MCF 10A (cell line): ENCODE measurements around the gene CPED1. TPM values are rescaled to one million over a fixed set of nuclear protein-coding genes. Genes with fewer than 3 reads are reported as not detected.

ENCODE experiments used
- BruUV-seq: library from RNA; stranded (reverse); fragments of 400-500 nt; replicated peaks from 2 replicates; lab custom pipeline; 2021; lab: Mats Ljungman, UMichigan
- CTCF ChIA-PET: fragments of 300-600 bp; sonication (Branson Sonifier 250); formaldehyde crosslinking; extraction: SDS; loops from one replicate; lab custom pipeline; 2021; ENCODE audit warnings: antibody characterized with exemption, inconsistent platforms; lab: Yijun Ruan, JAX
- POLR2A ChIA-PET: fragments of 300-600, 350-650 bp; sonication (Branson Sonifier 250); formaldehyde crosslinking; extraction: SDS; loops from one replicate; lab custom pipeline; 2020; ENCODE audit warnings: antibody characterized with exemption, inconsistent platforms; lab: Yijun Ruan, JAX
- DNase-seq: peaks from one replicate; pipeline ENCODE4 v3.0.0-alpha.2; 2018; ENCODE audit not compliant: unreplicated experiment
- H3K27ac Mint-ChIP-seq: one replicate; pipeline ENCODE4 v1.8.0; 2022; ENCODE audit warnings: mild to moderate bottlenecking, low read depth, mixed read lengths; ENCODE audit not compliant: unreplicated experiment
- H3K27me3 Mint-ChIP-seq: one replicate; pipeline ENCODE4 v1.8.0; 2022; ENCODE audit warnings: mixed read lengths; ENCODE audit not compliant: insufficient read depth, unreplicated experiment
- H3K36me3 Mint-ChIP-seq: one replicate; pipeline ENCODE4 v1.8.0; 2022; ENCODE audit warnings: mild to moderate bottlenecking, moderate library complexity, mixed read lengths; ENCODE audit not compliant: insufficient read depth, unreplicated experiment
- H3K4me1 Mint-ChIP-seq: one replicate; pipeline ENCODE4 v1.8.0; 2022; ENCODE audit warnings: mixed read lengths; ENCODE audit not compliant: insufficient read depth, unreplicated experiment
- H3K4me3 Mint-ChIP-seq: one replicate; pipeline ENCODE4 v1.8.0; 2022; ENCODE audit warnings: mild to moderate bottlenecking, moderate library complexity, mixed read lengths; ENCODE audit not compliant: unreplicated experiment
- H3K9me3 Mint-ChIP-seq: one replicate; pipeline ENCODE4 v1.8.0; 2022; ENCODE audit warnings: mixed read lengths; ENCODE audit not compliant: unreplicated experiment
- CTCF ChIP-seq: fragments of 200-600 bp; IDR thresholded peaks from one replicate; pipeline ENCODE4 v1.8.0; 2022; ENCODE audit warnings: antibody characterized with exemption, mild to moderate bottlenecking; ENCODE audit not compliant: unreplicated experiment
- intact Hi-C: fragments of 100-400 bp; cut with micrococcal nuclease; formaldehyde crosslinking; loops from 2 replicates; pipeline ENCODE4 v1.14.1; 2022
- total RNA-seq: library from RNA; stranded (reverse); gene quantifications from 2 replicates; pipeline ENCODE4 v1.2.3, GENCODE V29; 2022

Gene CPED1
- total RNA-seq, 1 experiment from 2014 or later: not detected

- no peak for DNase-seq
- Mint-ChIP-seq H3K9me3 (no peaks in the 10 kb centered on the region), H3K27ac (no peak overlapping the region), H3K4me1 (peaks cover 7% of the 10 kb centered on the region), H3K27me3 (peaks cover 42% of the 10 kb centered on the region), H3K4me3 (no peak overlapping the region), H3K36me3 (no peaks in the 10 kb centered on the region)
- BruUV-seq: no TSS peak
- no peak for TF ChIP-seq CTCF
- intact Hi-C loops: loop anchor here (1.0 to 10.0 kb wide), 3 partner anchors 94 to 558 kb away; no protein-coding TSS in a partner anchor
- POLR2A ChIA-PET: interaction anchor here (0.7 kb wide), 1 partner anchor 41 kb away, joined by 3 read pairs; no protein-coding TSS in a partner anchor
- CTCF ChIA-PET: interaction anchor here (0.5 to 5.8 kb wide), 23 partner anchors 9 to 385 kb away, joined by 3 to 69 read pairs (median 5); partner anchors contain the start of gene ING3
Observed at GRCh38 chr7:120987280-120987679, 1.2 kb upstream of the CPED1 start.

DNA sequence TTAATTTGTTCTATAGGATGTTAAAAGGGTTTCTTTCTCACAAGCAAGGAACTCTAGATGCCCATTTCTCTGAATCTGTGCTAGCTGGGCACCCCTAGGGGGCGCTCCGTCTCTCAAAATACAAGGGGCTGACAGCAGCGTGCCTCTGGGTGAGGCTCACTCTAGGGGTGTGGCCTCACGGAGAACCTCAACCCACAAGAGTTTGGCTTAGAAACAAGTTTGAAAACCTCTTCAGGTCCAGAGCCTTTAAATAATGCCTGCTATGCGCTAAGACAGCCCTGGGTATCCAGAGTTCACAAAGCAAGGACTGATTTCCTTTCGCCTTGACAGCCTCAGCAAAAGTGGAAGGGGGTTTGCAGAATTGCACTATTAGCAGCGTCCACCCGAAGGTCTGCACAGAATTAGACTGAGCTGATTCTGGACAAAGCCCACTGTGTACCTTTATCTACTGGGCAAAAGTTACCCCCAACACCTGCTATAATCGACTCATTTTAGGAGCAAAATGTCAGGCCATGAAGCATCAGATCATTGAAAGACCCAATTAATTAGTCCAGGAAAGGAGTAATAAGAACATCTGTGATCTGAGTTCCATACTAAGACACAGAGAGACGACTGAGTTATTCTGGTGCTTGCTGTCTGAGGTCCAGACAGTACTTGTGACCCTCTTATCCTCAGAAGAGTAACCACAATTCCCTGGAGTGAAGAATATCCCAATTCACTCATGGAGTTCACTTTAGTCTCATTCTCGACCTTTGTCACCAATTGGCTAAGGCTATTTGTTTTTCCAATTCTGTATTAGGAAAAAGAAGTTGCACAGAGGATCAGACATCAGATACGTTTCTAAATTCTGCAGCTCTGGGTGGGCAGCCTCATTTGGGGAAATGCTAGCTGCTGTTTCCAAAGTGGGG lies 574 bp upstream of the CPED1 start:
- no peaks in the 10 kb centered on the region for H3K36me3 Mint-ChIP-seq
- DNase-seq: peak; percentile 91
- H3K4me1 Mint-ChIP-seq: peaks cover 6% of the 10 kb centered on the region
- H3K27ac Mint-ChIP-seq: no peak overlapping the region
- H3K9me3 Mint-ChIP-seq: no peaks in the 10 kb centered on the region
- H3K27me3 Mint-ChIP-seq: peaks cover 49% of the 10 kb centered on the region
- TF ChIP-seq CTCF: peak; percentile 81
- ChIA-PET CTCF (interaction anchor here (0.5 to 5.8 kb wide), 24 partner anchors 9 to 1502 kb away, joined by 3 to 69 read pairs (median 5); partner anchors contain the start of gene ING3), POLR2A (no interaction called here)
- H3K4me3 Mint-ChIP-seq: peak overlapping the region; percentile 56
- BruUV-seq: no TSS peak
- intact Hi-C loops: loop anchor here (1.0 to 10.0 kb wide), 3 partner anchors 93 to 557 kb away; no protein-coding TSS in a partner anchor

DNA sequence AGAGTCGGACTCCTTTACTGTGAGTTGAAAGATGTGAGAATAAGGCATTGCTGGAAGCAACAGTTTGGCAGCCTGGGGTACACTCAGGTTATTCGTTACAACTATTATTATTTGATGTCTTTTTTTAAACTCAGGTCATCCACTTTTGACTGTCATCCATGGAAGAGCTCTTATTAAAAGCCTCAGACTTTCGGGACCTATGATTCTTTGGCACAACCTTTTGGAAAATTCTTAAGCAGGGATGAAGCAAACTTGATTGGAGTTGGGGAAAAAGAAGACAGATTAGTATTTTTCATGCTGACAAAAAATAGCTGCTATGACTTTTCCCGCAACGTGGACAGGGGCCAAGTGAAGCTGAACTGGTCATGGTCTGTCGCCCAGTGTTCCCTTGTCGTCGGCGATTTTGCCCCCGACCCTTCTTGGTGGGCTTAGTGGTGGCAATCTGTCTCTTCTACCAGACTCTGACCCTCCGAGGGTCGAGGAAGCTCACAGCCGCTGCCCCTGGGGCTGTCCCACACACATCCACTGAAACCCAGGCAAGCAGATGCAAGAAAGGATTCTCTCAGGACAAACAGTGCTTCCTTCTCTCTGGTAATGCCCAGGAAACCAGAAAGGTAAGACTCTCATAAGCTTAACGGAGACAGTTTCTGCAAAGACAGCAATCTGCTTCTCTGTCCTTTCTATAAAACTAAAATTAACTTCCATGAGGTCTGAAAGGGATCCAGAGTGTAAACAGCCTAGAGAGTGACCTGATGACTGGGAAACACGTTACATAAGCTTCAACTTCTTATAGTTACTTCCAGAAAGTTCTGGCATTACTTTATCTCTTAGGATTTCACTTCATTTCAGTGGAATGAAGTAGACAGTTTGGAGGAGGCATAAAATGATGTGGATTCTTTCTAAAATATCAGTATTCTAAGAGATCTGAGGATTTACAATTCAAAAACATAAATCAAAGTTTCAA lies 1.0 kb downstream of the CPED1 start:
- Mint-ChIP-seq H3K27ac (no peak overlapping the region), H3K36me3 (no peaks in the 10 kb centered on the region), H3K4me1 (peaks cover 6% of the 10 kb centered on the region), H3K27me3 (peaks cover 65% of the 10 kb centered on the region), H3K9me3 (no peaks in the 10 kb centered on the region), H3K4me3 (no peak overlapping the region)
- POLR2A ChIA-PET: interaction anchor here (1.3 kb wide), 1 partner anchor 119 kb away, joined by 3 read pairs; no protein-coding TSS in a partner anchor
- intact Hi-C loops: loop anchor here (10.0 kb wide), 1 partner anchor 555 kb away; no protein-coding TSS in a partner anchor
- BruUV-seq: no TSS peak
- no peak for TF ChIP-seq CTCF
- CTCF ChIA-PET: interaction anchor here (0.7 to 5.8 kb wide), 6 partner anchors 12 to 118 kb away, joined by 3 to 69 read pairs (median 24); no protein-coding TSS in a partner anchor
- DNase-seq: no peak
